Erythroblast (primary cell): Measurements from ENCODE around the gene CCDC188.

Source experiments
- DNase-seq, 2 experiments: peaks; one replicate each; lab custom pipeline; 2025; lab: John Stamatoyannopoulos, UW
- GATA1 ChIP-seq: IDR thresholded peaks from 2 replicates; pipeline ENCODE4 v1.6.1; 2011; ENCODE audit warnings: low read depth, mild to moderate bottlenecking, control low read depth, low read length, moderate library complexity
- POLR2A ChIP-seq: IDR thresholded peaks from 2 replicates; pipeline ENCODE4 v1.6.1; 2011; ENCODE audit warnings: mild to moderate bottlenecking, low read length

The CCDC188 gene

GRCh38 chr22:20191000-20191515, 40.2 kb upstream of the CCDC188 start:
- DNase-seq: no peak
- no peak for TF ChIP-seq POLR2A
- no peak for TF ChIP-seq GATA1

- no peak for DNase-seq
- TF ChIP-seq GATA1 (no peak), POLR2A (no peak)
These were observed 37.7 kb upstream of the CCDC188 start for GRCh38 chr22:20188567-20188877.

- DNase-seq: no peak
- TF ChIP-seq GATA1 (no peak), POLR2A (no peak)
These were observed 37.1 kb upstream of the CCDC188 start for GRCh38 chr22:20187777-20188566.

DNA sequence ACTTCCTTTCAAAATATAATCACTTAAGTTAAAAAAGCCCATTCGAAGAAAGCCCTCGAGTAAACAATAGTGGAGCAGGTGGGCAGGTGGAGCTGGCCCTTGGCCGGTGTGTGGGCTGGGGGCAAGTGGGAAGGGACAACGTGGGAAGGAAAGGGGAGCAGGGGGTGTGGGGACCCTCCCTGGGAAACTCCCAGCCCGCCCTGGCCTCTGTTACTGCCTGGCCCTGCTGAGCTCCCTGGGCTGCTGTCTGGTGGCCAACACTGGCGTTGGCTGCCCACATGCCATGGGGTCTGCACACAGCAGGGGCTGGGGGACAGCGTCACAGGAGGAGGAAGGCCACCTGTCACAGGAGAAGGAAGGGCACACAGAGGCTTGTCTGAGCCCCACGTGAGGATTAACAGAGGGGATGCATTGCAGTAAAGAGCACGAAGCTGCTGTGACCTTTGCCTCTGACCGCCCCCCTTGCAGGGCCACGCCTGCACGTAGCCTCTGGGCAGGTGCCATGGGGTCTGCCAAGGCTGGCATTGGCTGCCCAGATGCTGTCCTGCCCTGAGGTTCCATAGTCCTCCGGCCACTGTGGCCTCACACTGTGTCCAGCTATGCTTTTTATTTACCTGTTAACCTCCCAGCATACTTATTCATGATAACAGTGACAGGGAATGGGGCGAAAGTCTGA, 36.2 kb upstream of the CCDC188 start:
- no peak for TF ChIP-seq POLR2A
- no peak for TF ChIP-seq GATA1
- no peak for DNase-seq

GRCh38 chr22:20186183-20186870, 35.5 kb upstream of the CCDC188 start:
- DNase-seq: no peak
- no peak for TF ChIP-seq GATA1
- no peak for TF ChIP-seq POLR2A

DNA sequence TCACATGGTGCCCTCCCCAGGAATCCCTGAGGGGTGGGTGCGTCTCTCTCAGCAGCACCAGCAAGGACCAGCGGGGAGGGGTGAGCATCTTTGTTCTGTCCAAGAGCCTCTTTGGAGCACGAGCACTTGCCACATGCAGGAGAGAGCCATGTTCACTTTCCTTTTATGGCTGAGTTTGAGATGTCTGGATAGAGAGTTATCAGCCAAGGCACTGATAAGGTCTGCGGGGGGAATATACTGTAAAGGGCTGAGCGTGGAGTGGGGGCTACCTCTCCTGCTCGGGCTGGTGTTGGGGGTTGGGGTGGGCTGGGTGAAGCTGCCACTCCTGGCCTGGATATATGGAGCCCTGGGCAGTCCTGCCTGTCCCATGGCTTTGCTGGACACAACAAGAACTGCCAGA, 34.9 kb upstream of the CCDC188 start:
- DNase-seq: no peak
- no peak for TF ChIP-seq GATA1
- TF ChIP-seq POLR2A: no peak

- no peak for TF ChIP-seq GATA1
- no peak for TF ChIP-seq POLR2A
- no peak for DNase-seq
These were observed 33.8 kb upstream of the CCDC188 start for GRCh38 chr22:20184501-20185165.

- TF ChIP-seq POLR2A (no peak), GATA1 (no peak)
- no peak for DNase-seq
These were observed 33.0 kb upstream of the CCDC188 start for GRCh38 chr22:20183823-20184222.

- no peak for DNase-seq
- TF ChIP-seq POLR2A (no peak), GATA1 (no peak)
These were observed 32.2 kb upstream of the CCDC188 start for GRCh38 chr22:20183101-20183500.

GRCh38 chr22:20182365-20182764, 31.5 kb upstream of the CCDC188 start:
- no peak for TF ChIP-seq POLR2A
- no peak for TF ChIP-seq GATA1
- no peak for DNase-seq

DNA sequence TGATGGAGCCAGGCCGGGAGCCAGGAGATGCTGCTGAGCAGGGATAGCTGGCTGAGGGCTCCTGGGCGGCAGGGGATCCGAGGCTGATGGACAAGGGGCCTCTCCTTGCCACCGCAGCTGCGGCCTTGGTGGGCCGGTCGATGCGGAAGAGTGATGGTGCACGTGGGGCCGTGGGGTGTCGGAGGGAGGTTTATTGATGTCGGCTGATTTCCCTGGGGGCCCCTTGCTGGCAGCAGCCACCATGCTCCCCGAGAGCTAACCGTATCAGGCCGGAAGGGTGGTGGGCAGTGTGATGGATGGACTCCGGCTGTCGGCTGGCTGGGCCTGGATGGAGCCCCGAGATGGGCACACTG, 31.0 kb upstream of the CCDC188 start:
- TF ChIP-seq GATA1 (no peak), POLR2A (no peak)
- no peak for DNase-seq

- no peak for DNase-seq
- TF ChIP-seq GATA1 (no peak), POLR2A (no peak)
These were observed 30.5 kb upstream of the CCDC188 start for GRCh38 chr22:20181194-20181883.

GRCh38 chr22:20180640-20181039, 29.8 kb upstream of the CCDC188 start:
- DNase-seq: no peak
- TF ChIP-seq POLR2A (no peak), GATA1 (no peak)
